ENCODE results near the gene PLSCR3. TPM values are rescaled to one million over a fixed set of nuclear protein-coding genes. Genes with fewer than 3 reads are reported as not detected.

Gene PLSCR3
- total RNA-seq, 1 experiment from 2014 or later = 31.5 TPM

GRCh38 chr17:7436556-7437368, 42.4 kb upstream of the PLSCR3 start:
- Histone ChIP-seq H3K4me2 (ENCODE audit: insufficient read depth, insufficient read length, low read length) (peak overlapping the region; percentile 60), H2BK15ac (ENCODE audit: low read depth, low read length) (no peak overlapping the region), H4K91ac (ENCODE audit: insufficient read length, low read depth, low read length) (no peak overlapping the region), H3K23ac (ENCODE audit: insufficient read length, low read depth, low read length) (no peak overlapping the region), H2BK20ac (ENCODE audit: low read depth, low read length, poor library complexity, severe bottlenecking) (no peak overlapping the region), H3K4me1 (ENCODE audit: insufficient read depth, low read length) (no peaks in the 10 kb centered on the region; the same call in 1 of the 2 replicates), H3K23me2 (ENCODE audit: insufficient read length, low read depth, low read length, poor library complexity, severe bottlenecking) (peaks cover 33% of the 10 kb centered on the region), H3K27ac (ENCODE audit: insufficient read length, low read depth, low read length) (no peak overlapping the region), H3K79me2 (ENCODE audit: insufficient read depth, low read length) (no peaks in the 10 kb centered on the region), H3T11ph (ENCODE audit: low read length) (no peak overlapping the region), H2AK5ac (ENCODE audit: insufficient read length, low read length) (no peak overlapping the region), H3K9ac (ENCODE audit: extremely low read depth, insufficient read length, low read length) (no peak overlapping the region), H2BK12ac (ENCODE audit: insufficient read length, low read depth, low read length) (peak overlapping the region; percentile 5), H3K9me3 (ENCODE audit: control insufficient read depth, low read depth, low read length) (no peaks in the 10 kb centered on the region), H3K27me3 (ENCODE audit: insufficient read depth, low read length) (peaks cover 7% of the 10 kb centered on the region), H4K20me1 (ENCODE audit: control insufficient read depth, insufficient read depth, insufficient read length) (no peaks in the 10 kb centered on the region), H3K14ac (ENCODE audit: insufficient read depth, low read length) (peak overlapping the region; percentile 89), H2AFZ (ENCODE audit: low read length) (no peak overlapping the region), H2BK5ac (ENCODE audit: insufficient read length, low read length) (no peak overlapping the region), H3K56ac (ENCODE audit: insufficient read length, low read depth, low read length) (no peak overlapping the region), H3K4ac (ENCODE audit: low read depth, low read length) (no peak overlapping the region), H3K18ac (ENCODE audit: insufficient read length, low read depth, low read length) (peak overlapping the region; percentile 79), H4K5ac (ENCODE audit: insufficient read length, low read depth, low read length) (no peak overlapping the region), H4K8ac (replicated peaks; ENCODE audit: insufficient read length, low read depth, low read length) (no peak overlapping the region), H2BK120ac (ENCODE audit: low read depth, low read length, poor library complexity, severe bottlenecking) (no peak overlapping the region), H3K79me1 (ENCODE audit: insufficient read depth, low read depth, low read length, poor library complexity, severe bottlenecking) (no peaks in the 10 kb centered on the region)
- Mint-ChIP-seq H3K27ac (peak overlapping the region; percentile 55 to 98 (median 89); a peak in 4 of 7 replicates), H3K4me1 (peaks cover 30 to 32% of the 10 kb centered on the region in 2 experiments), H3K27me3 (ENCODE audit: low read depth) (peaks cover 25% of the 10 kb centered on the region), H3K36me3 (ENCODE audit: insufficient read depth in 1 of 3, low read depth in 3 of 3) (no peaks in the 10 kb centered on the region), H3K9me3 (no peaks in the 10 kb centered on the region), H3K4me3 (peak overlapping the region; percentile 89 to 93)
- peak; percentile 86 for TF ChIP-seq CTCF (conservative IDR thresholded peaks at IDR 0.05)
- DNase-seq = peak; percentile 94
- no CpG with 5 or more reads among the region's 92 CpGs for WGBS (ENCODE audit: extremely low coverage, insufficient read length, low lambda C conversion rate)

Measured in H9 (cell line).